CD4-positive, alpha-beta memory T cell (primary cell): Measurements from ENCODE around the gene SLC35A3. TPM values are rescaled to one million over a fixed set of nuclear protein-coding genes. Genes with fewer than 3 reads are reported as not detected.

Experiments used
- CTCF ChIA-PET: fragments of 350-600 bp; sonication (Branson Sonifier 250); formaldehyde crosslinking; loops from one replicate; lab custom pipeline; 2021; ENCODE audit warnings: inconsistent platforms; ENCODE audit not compliant: partially characterized antibody; lab: Charles Lee
- POLR2A ChIA-PET: fragments of 350-600 bp; sonication (Branson Sonifier 250); formaldehyde crosslinking; loops from one replicate; lab custom pipeline; 2021; ENCODE audit not compliant: partially characterized antibody; lab: Charles Lee
- DNase-seq, 5 donors: peaks; one replicate each; pipeline versions ENCODE4 v3.0.0 to v3.0.0-alpha.2; 2020 to 2022; ENCODE audit warnings: mixed read lengths in 1 of 5
- H3K27ac ChIP-seq: one replicate; pipeline ENCODE4 v1.7.0; 2013; ENCODE audit warnings: low read depth, low read length
- H3K27me3 ChIP-seq: 2 replicates; pipeline ENCODE4 v1.7.0; 2013; ENCODE audit warnings: mild to moderate bottlenecking, low read length, moderate library complexity; ENCODE audit not compliant: insufficient read depth
- H3K36me3 ChIP-seq: 2 replicates; pipeline ENCODE4 v1.7.0; 2013; ENCODE audit warnings: mild to moderate bottlenecking, low read length, moderate library complexity; ENCODE audit not compliant: insufficient read depth
- H3K4me1 ChIP-seq: 2 replicates; pipeline ENCODE4 v1.7.0; 2013; ENCODE audit warnings: mild to moderate bottlenecking, low read length, moderate library complexity; ENCODE audit not compliant: insufficient read depth
- H3K4me3 ChIP-seq, 2 donors: one replicate each; pipeline ENCODE4 v1.7.0; 2013; ENCODE audit warnings: low read length in 2 of 2, mild to moderate bottlenecking in 1 of 2
- H3K9me3 ChIP-seq, 2 donors: one replicate each; pipeline ENCODE4 v1.7.0; 2013; ENCODE audit warnings: low read length in 2 of 2, control low read depth in 1 of 2; ENCODE audit not compliant: control insufficient read depth in 1 of 2
- H3K27ac Mint-ChIP-seq, 7 donors: one replicate each; pipeline ENCODE4 v1.8.0; 2020 to 2021; ENCODE audit warnings: mixed read lengths in 7 of 7, mild to moderate bottlenecking in 6 of 7, inconsistent platforms in 3 of 7, moderate library complexity in 3 of 7
- H3K27me3 Mint-ChIP-seq, 2 donors: one replicate each; pipeline ENCODE4 v1.8.0; 2020 to 2021; ENCODE audit warnings: mixed read lengths in 2 of 2
- H3K36me3 Mint-ChIP-seq, 2 donors: one replicate each; pipeline ENCODE4 v1.8.0; 2020 to 2021; ENCODE audit warnings: mixed read lengths in 2 of 2, inconsistent platforms in 1 of 2, mild to moderate bottlenecking in 1 of 2
- H3K4me1 Mint-ChIP-seq, 4 donors: one replicate each; pipeline ENCODE4 v1.8.0; 2020 to 2021; ENCODE audit warnings: mixed read lengths in 4 of 4, mild to moderate bottlenecking in 1 of 4
- H3K4me3 Mint-ChIP-seq, 8 donors: one replicate each; pipeline ENCODE4 v1.8.0; 2020 to 2021; ENCODE audit warnings: mixed read lengths in 8 of 8, mild to moderate bottlenecking in 7 of 8, moderate library complexity in 6 of 8, inconsistent platforms in 3 of 8
- H3K9me3 Mint-ChIP-seq, 8 donors: one replicate each; pipeline ENCODE4 v1.8.0; 2020 to 2021; ENCODE audit warnings: mixed read lengths in 8 of 8, mild to moderate bottlenecking in 5 of 8, inconsistent platforms in 3 of 8, moderate library complexity in 1 of 8
- intact Hi-C: fragments of 100-400 bp; cut with micrococcal nuclease; formaldehyde crosslinking; loops from one replicate; pipeline ENCODE4 v1.15.1; 2023
- polyA plus RNA-seq, 2 donors: library from polyadenylated mRNA; unstranded; fragments of 300-500 nt; fragmentation: Illumina TruSeq; gene quantifications; one replicate each; pipeline ENCODE4 v1.2.3, GENCODE V29; 2021
- total RNA-seq, 2 experiments: library from RNA; stranded (reverse); gene quantifications; one replicate each; pipeline ENCODE4 v1.2.3, GENCODE V29; 2021

The SLC35A3 gene
- total and polyA plus RNA-seq, 4 experiments from 2014 or later, result 9.0 to 31.5 (median 18.5) TPM

DNA sequence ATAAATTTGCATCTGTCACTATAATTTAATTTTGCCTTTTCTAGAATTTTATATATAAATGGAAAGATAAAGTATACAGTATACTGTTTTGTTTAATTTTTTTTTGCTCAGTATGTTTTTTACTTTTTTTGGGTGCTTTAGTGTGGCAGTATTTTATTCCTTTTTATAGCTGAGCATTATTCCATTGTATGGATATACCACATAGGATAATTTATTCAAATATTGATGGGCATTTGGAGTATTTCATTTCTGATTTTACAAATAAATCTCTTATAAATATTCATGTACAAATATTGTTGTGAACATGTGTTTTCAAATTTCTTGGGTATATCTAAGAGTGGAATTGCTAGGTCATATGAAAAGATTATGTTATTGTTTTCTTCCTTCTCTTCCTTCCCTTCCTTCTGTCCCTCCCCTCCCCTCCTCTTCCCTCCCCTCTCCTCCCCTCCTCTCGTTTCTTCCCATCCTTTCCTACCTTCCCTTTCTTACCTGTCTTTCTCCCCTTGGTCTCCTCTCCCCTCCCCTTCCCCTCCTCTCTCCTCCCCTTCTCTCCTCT is 18.5 kb downstream of the SLC35A3 start:
- Histone ChIP-seq H3K4me3 (no peak overlapping the region), H3K9me3 (no peaks in the 10 kb centered on the region), H3K27ac (no peak overlapping the region), H3K36me3 (no peaks in the 10 kb centered on the region), H3K27me3 (no peaks in the 10 kb centered on the region), H3K4me1 (peaks cover 8% of the 10 kb centered on the region)
- intact Hi-C loops, result no loop called here
- ChIA-PET CTCF (no interaction called here), POLR2A (no interaction called here)
- DNase-seq, result no peak
- no peak overlapping the region for H3K27ac Mint-ChIP-seq
- H3K4me3 Mint-ChIP-seq, result no peak overlapping the region
- H3K4me1 Mint-ChIP-seq, result peaks cover 10 to 18% (median 15%) of the 10 kb centered on the region in 4 donors
- peaks cover 0 to 20% (median 12%) of the 10 kb centered on the region in 8 donors for H3K9me3 Mint-ChIP-seq
- H3K36me3 Mint-ChIP-seq, result peaks cover 40 to 55% of the 10 kb centered on the region in 2 donors
- no peaks in the 10 kb centered on the region for H3K27me3 Mint-ChIP-seq

DNA sequence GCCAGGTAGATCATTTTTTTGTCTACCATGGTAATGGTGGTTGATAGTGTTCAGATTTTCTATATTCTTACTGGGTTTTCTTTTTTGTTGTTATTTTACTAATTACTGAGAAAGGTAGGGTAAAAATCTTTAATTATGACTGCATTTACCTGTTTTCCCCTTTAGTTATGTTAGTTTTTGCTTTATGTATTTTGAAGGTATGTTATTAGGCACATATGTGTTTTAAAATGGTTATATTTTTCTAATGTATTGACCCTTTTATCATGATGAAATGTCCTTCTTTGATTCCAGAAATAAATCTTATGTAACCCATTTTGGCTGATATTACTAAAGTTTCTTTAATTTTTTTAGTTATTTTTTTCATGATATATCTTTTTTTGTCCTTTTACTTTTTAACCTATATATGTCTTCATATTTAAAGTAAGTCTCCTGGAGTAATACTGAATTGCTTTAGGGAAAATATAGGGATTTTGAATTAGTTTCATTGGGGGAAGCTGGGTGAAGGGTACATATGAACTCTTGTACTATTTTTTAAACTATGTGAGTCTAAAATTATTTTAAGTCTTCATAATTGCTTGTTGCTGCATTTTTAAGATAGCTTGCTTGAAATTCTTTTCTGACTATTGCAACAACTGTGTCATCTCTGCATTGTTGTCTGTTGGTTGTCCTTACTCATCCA is 22.4 kb downstream of the SLC35A3 start:
- CTCF ChIA-PET, result no interaction called here
- H3K4me1 ChIP-seq, result no peaks in the 10 kb centered on the region
- H3K27me3 Mint-ChIP-seq, result no peaks in the 10 kb centered on the region
- H3K36me3 ChIP-seq, result no peaks in the 10 kb centered on the region
- intact Hi-C loops, result no loop called here
- no peaks in the 10 kb centered on the region for H3K9me3 ChIP-seq
- H3K9me3 Mint-ChIP-seq, result peaks cover 0 to 20% (median 12%) of the 10 kb centered on the region in 8 donors
- H3K4me1 Mint-ChIP-seq, result peaks cover 0 to 2% (median 0%) of the 10 kb centered on the region in 4 donors
- POLR2A ChIA-PET, result no interaction called here
- H3K27me3 ChIP-seq, result no peaks in the 10 kb centered on the region
- peaks cover 50 to 57% of the 10 kb centered on the region in 2 donors for H3K36me3 Mint-ChIP-seq
- no peak overlapping the region for H3K27ac Mint-ChIP-seq
- DNase-seq, result no peak
- H3K27ac ChIP-seq, result no peak overlapping the region
- H3K4me3 ChIP-seq, result no peak overlapping the region
- H3K4me3 Mint-ChIP-seq, result no peak overlapping the region

DNA sequence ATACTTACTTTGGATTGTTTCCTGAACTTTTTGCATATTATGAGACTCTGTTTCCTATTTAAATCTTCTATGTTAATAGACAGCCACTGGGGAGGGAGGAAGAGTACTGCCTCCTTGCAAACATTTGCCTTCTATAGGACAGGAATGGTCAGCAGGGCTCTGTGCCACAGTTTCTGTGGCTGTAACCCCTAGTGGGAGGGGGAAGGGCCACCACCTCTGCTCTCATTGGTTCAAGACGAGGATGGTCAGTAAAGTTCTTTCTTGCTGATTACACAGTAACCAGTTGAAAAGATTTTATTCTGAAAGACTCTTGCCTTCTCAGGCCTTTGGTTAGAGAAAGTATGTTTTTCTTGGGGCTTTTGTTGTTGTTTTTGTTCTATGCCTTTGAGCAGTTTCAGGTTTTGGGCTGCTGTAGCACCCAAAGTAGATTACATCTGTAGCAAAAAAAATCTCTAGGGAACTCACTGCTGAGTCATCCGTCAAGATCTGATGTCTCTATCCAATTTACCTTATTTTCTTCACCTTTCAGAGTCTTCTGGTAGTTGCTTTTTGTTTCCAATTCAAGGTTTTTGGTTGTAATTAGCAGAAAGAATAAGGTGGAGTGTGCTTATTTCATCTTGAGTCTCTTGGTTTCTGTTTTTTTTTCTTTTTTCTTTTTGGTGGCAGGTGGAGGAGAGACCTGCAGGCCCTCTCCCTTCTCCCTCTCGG is 23.1 kb downstream of the SLC35A3 start:
- no peaks in the 10 kb centered on the region for H3K9me3 ChIP-seq
- H3K4me3 Mint-ChIP-seq, result no peak overlapping the region
- H3K27me3 Mint-ChIP-seq, result no peaks in the 10 kb centered on the region
- no peak overlapping the region for H3K27ac ChIP-seq
- DNase-seq, result no peak
- no peaks in the 10 kb centered on the region for H3K4me1 ChIP-seq
- no peak overlapping the region for H3K27ac Mint-ChIP-seq
- H3K36me3 ChIP-seq, result no peaks in the 10 kb centered on the region
- H3K9me3 Mint-ChIP-seq, result peaks cover 0 to 20% (median 12%) of the 10 kb centered on the region in 8 donors
- peaks cover 0 to 2% (median 0%) of the 10 kb centered on the region in 4 donors for H3K4me1 Mint-ChIP-seq
- POLR2A ChIA-PET, result no interaction called here
- intact Hi-C loops, result no loop called here
- CTCF ChIA-PET, result no interaction called here
- H3K4me3 ChIP-seq, result no peak overlapping the region
- no peaks in the 10 kb centered on the region for H3K27me3 ChIP-seq
- peaks cover 50 to 57% of the 10 kb centered on the region in 2 donors for H3K36me3 Mint-ChIP-seq

DNA sequence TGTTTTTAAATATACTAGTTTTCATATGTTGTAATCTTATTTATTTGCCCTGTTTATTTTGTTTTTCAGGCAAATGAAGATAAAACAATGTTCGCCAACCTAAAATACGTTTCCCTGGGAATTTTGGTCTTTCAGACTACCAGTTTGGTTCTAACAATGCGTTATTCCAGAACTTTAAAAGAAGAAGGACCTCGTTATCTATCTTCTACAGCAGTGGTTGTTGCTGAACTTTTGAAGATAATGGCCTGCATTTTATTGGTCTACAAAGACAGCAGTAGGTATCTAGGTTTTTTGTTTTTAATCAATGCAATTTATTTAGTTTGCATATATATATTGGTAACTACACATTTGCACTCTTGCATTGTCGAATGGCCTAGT is 23.7 kb downstream of the SLC35A3 start:
- no peaks in the 10 kb centered on the region for H3K27me3 ChIP-seq
- no peak for DNase-seq
- Mint-ChIP-seq H3K27me3 (no peaks in the 10 kb centered on the region), H3K27ac (no peak overlapping the region), H3K9me3 (peaks cover 0 to 20% (median 12%) of the 10 kb centered on the region in 8 donors), H3K4me3 (no peak overlapping the region), H3K4me1 (peaks cover 0 to 2% (median 0%) of the 10 kb centered on the region in 4 donors), H3K36me3 (peaks cover 53 to 57% of the 10 kb centered on the region in 2 donors)
- intact Hi-C loops, result no loop called here
- H3K9me3 ChIP-seq, result no peaks in the 10 kb centered on the region
- POLR2A ChIA-PET, result no interaction called here
- no peaks in the 10 kb centered on the region for H3K36me3 ChIP-seq
- CTCF ChIA-PET, result no interaction called here
- no peaks in the 10 kb centered on the region for H3K4me1 ChIP-seq
- no peak overlapping the region for H3K4me3 ChIP-seq
- H3K27ac ChIP-seq, result no peak overlapping the region

DNA sequence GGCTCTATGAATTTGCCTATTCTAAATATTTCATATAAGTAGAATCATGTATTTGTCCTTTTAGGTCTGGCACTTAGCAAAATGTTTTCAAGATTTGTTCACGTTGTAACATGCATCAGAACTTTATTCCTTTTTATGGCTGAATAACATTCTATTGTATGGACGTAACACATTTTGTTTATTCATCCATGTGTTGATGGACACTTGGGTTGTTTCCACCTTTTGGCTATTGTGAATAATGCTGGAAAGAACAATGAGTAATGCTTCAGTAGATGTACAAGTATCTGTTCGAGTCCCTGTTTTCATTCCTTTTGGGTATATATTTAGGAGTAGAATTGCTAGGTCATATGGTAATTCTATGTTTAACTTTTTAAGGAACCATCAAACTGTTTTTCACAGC is 24.7 kb downstream of the SLC35A3 start:
- H3K36me3 ChIP-seq, result no peaks in the 10 kb centered on the region
- no peak for DNase-seq
- ChIA-PET POLR2A (no interaction called here), CTCF (no interaction called here)
- H3K4me1 ChIP-seq, result no peaks in the 10 kb centered on the region
- H3K36me3 Mint-ChIP-seq, result peaks cover 54 to 59% of the 10 kb centered on the region in 2 donors
- intact Hi-C loops, result no loop called here
- H3K27ac Mint-ChIP-seq, result no peak overlapping the region
- H3K4me1 Mint-ChIP-seq, result peaks cover 0 to 3% (median under 1%) of the 10 kb centered on the region in 4 donors
- H3K27me3 Mint-ChIP-seq, result no peaks in the 10 kb centered on the region
- H3K4me3 ChIP-seq, result no peak overlapping the region
- no peak overlapping the region for H3K4me3 Mint-ChIP-seq
- no peak overlapping the region for H3K27ac ChIP-seq
- H3K9me3 Mint-ChIP-seq, result peaks cover 0 to 20% (median 12%) of the 10 kb centered on the region in 8 donors
- H3K9me3 ChIP-seq, result no peaks in the 10 kb centered on the region
- H3K27me3 ChIP-seq, result no peaks in the 10 kb centered on the region

DNA sequence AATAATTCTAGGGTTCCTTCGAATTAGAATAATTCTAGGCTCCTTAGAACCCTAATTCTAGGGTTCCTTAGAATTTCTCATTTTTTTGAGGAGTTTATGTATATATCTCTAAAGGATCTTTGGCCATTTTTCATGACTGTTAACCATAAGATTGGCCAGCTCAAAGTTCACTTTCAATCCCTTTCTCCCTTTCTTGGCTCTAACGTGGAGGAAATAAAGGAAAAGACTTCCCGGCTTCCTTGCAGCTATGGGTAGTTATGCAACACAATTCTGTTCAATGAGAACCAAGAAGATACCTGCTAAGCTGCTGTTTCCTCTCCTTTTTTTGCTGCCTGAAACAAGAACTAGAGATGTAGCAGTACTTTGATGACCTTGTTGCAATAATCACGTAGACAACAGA is 27.2 kb downstream of the SLC35A3 start:
- intact Hi-C loops, result no loop called here
- H3K27ac ChIP-seq, result no peak overlapping the region
- no peak overlapping the region for H3K4me3 ChIP-seq
- Mint-ChIP-seq H3K27ac (no peak overlapping the region), H3K4me3 (no peak overlapping the region), H3K9me3 (peaks cover 0 to 8% (median 6%) of the 10 kb centered on the region in 8 donors), H3K36me3 (peaks cover 53 to 63% of the 10 kb centered on the region in 2 donors), H3K4me1 (peaks cover under 1 to 18% (median 12%) of the 10 kb centered on the region in 4 donors), H3K27me3 (no peaks in the 10 kb centered on the region)
- no peaks in the 10 kb centered on the region for H3K4me1 ChIP-seq
- DNase-seq, result no peak
- POLR2A ChIA-PET, result no interaction called here
- H3K27me3 ChIP-seq, result no peaks in the 10 kb centered on the region
- no peaks in the 10 kb centered on the region for H3K36me3 ChIP-seq
- CTCF ChIA-PET, result no interaction called here
- no peaks in the 10 kb centered on the region for H3K9me3 ChIP-seq

DNA sequence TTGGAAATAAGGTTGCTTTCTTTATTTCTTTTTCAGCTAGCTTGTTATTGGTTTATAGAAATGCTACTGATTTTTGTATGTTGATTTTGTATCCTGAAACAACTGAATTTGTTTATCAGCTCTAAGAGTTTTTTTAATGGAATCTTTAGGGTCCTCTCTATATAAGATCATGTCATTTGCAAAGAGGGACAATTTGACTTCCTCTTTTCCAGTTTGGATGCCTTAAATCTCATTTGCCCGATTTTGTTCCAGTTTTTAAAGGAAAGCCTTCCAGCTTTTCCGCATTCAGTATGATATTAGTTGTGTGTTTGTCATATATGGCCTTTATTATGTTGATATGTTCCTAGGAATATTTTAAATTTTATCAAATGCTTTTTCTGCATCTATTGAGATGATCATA is 31.7 kb downstream of the SLC35A3 start:
- Mint-ChIP-seq H3K9me3 (peaks cover 0 to 23% (median 12%) of the 10 kb centered on the region in 8 donors), H3K36me3 (peaks cover 46 to 68% of the 10 kb centered on the region in 2 donors), H3K27ac (no peak overlapping the region), H3K4me3 (no peak overlapping the region), H3K4me1 (peaks cover 7 to 25% (median 21%) of the 10 kb centered on the region in 4 donors), H3K27me3 (no peaks in the 10 kb centered on the region)
- no peaks in the 10 kb centered on the region for H3K36me3 ChIP-seq
- H3K27me3 ChIP-seq, result no peaks in the 10 kb centered on the region
- no peaks in the 10 kb centered on the region for H3K4me1 ChIP-seq
- intact Hi-C loops, result no loop called here
- no peaks in the 10 kb centered on the region for H3K9me3 ChIP-seq
- ChIA-PET CTCF (no interaction called here), POLR2A (no interaction called here)
- no peak for DNase-seq
- H3K27ac ChIP-seq, result no peak overlapping the region
- H3K4me3 ChIP-seq, result no peak overlapping the region
